GM13977 (cell line): Measurements from ENCODE around the gene OR14A16.

Experiments
- DNase-seq: peaks from one replicate; pipeline ENCODE4 v3.0.0; 2012; ENCODE audit warnings: low spot score
- in situ Hi-C: fragments of 300-500 bp; cut with MboI; formaldehyde crosslinking; loops from one replicate; pipeline ENCODE4 v1.12.0; 2022; ENCODE audit warnings: low sequenced_read_pairs, low pct_unique_long_range_greater_than_20kb, mixed read lengths, inconsistent platforms; ENCODE audit not compliant: unreplicated experiment
- TF ChIP-seq, protein P1 (sequence below): IDR thresholded peaks from 2 replicates; pipeline ENCODE4 v1.5.1; 2012; ENCODE audit warnings: mild to moderate bottlenecking, control low read depth; ENCODE audit not compliant: insufficient read depth; ENCODE audit errors: extremely low read depth, missing control alignments

The OR14A16 gene

DNA sequence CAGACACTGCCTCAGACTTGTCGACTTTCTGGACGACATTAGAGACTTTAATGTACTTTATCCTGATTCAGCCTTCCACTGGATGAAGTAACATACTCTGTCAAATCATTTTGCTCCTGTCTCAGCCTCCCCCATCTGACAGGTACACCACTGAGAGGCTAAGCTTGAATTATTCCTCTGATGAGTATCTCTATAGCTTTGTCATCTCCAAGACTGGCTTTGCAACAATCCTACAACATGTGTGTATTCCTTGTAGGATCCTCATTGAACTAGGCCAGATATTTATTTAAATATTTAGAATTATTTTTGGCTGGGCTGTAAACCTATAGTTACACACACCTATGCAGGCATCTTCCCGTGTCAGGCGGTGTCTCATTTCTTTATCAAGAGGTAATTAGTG lies 32.0 kb upstream of the OR14A16 start:
- no peak for DNase-seq
- in situ Hi-C loops: no loop called here
- TF ChIP-seq, protein P1, sequence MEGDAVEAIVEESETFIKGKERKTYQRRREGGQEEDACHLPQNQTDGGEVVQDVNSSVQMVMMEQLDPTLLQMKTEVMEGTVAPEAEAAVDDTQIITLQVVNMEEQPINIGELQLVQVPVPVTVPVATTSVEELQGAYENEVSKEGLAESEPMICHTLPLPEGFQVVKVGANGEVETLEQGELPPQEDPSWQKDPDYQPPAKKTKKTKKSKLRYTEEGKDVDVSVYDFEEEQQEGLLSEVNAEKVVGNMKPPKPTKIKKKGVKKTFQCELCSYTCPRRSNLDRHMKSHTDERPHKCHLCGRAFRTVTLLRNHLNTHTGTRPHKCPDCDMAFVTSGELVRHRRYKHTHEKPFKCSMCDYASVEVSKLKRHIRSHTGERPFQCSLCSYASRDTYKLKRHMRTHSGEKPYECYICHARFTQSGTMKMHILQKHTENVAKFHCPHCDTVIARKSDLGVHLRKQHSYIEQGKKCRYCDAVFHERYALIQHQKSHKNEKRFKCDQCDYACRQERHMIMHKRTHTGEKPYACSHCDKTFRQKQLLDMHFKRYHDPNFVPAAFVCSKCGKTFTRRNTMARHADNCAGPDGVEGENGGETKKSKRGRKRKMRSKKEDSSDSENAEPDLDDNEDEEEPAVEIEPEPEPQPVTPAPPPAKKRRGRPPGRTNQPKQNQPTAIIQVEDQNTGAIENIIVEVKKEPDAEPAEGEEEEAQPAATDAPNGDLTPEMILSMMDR: no peak

- in situ Hi-C loops: no loop called here
- TF ChIP-seq, protein P1: no peak
- no peak for DNase-seq
Measured at GRCh38 chr1:247854899-247855545, 31.1 kb upstream of the OR14A16 start.

- no peak for DNase-seq
- in situ Hi-C loops: no loop called here
- TF ChIP-seq, protein P1: no peak
Measured at GRCh38 chr1:247849616-247850015, 25.7 kb upstream of the OR14A16 start.

GRCh38 chr1:247848346-247848745 lies 24.4 kb upstream of the OR14A16 start:
- no peak for DNase-seq
- in situ Hi-C loops: no loop called here
- TF ChIP-seq, protein P1: no peak

GRCh38 chr1:247845693-247846017 lies 21.7 kb upstream of the OR14A16 start:
- TF ChIP-seq, protein P1: no peak
- DNase-seq: no peak
- in situ Hi-C loops: no loop called here

DNA sequence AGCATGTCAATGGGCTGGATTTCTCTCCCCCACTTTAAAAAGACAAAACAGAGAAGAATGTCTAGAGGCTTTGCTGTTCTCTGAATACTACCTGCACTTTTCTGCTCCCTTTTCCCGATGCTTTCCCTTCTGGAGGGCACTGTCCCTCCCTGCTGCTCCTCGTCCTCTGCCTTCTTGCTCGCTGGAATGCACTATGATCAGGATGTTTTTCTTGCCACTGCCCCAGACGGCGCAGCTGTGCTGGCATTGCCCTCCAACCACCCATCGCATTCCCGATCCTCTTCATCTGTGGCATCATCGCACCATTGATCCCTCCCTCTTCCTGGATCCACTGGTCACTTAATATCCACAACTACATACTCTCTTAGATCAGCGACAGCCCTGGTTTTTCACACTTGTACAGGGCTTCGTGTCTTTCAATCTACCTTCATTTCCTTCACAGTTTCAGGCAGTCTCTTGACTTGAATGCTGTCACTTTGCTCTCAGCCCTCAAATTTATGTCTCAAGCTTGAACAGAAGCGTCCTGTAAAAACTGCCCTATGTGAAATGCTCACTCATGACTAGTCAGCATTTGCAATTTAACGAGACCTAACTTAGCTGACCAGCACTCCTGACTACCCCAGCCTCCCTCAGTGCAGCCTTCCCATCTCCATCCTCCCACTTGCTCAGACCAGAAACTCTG lies 21.2 kb upstream of the OR14A16 start:
- TF ChIP-seq, protein P1: no peak
- in situ Hi-C loops: no loop called here
- DNase-seq: no peak
